ENCODE data around the gene VHLL.

- TF ChIP-seq REST (IDR thresholded peaks at IDR 0.05; ENCODE audit: insufficient read depth in 1 of 2, low read depth in 2 of 2, low read length in 2 of 2) (no peak), POLR2AphosphoS5 (IDR thresholded peaks at IDR 0.05; ENCODE audit: low read depth, low read length) (no peak)
Measured at GRCh38 chr1:156253634-156254033, 45.5 kb downstream of the VHLL start.
